Osteocyte (in vitro differentiated cells): Measurements from ENCODE around the gene PLEKHJ1. TPM values are rescaled to one million over a fixed set of nuclear protein-coding genes. Genes with fewer than 3 reads are reported as not detected.

Source experiments
- DNase-seq: peaks from one replicate; pipeline ENCODE4 v3.0.0; 2021; ENCODE audit warnings: mixed read lengths; ENCODE audit not compliant: unreplicated experiment; ENCODE audit errors: extremely low spot score
- H3K27ac Mint-ChIP-seq: one replicate; pipeline ENCODE4 v1.8.0; 2021; ENCODE audit warnings: mild to moderate bottlenecking, mixed read lengths; ENCODE audit not compliant: unreplicated experiment
- H3K27me3 Mint-ChIP-seq: one replicate; pipeline ENCODE4 v1.8.0; 2021; ENCODE audit warnings: mixed read lengths; ENCODE audit not compliant: unreplicated experiment
- H3K36me3 Mint-ChIP-seq: one replicate; pipeline ENCODE4 v1.8.0; 2021; ENCODE audit warnings: mixed read lengths; ENCODE audit not compliant: unreplicated experiment
- H3K4me1 Mint-ChIP-seq: one replicate; pipeline ENCODE4 v1.8.0; 2021; ENCODE audit warnings: mixed read lengths; ENCODE audit not compliant: unreplicated experiment
- H3K4me3 Mint-ChIP-seq: one replicate; pipeline ENCODE4 v1.8.0; 2021; ENCODE audit warnings: mild to moderate bottlenecking, moderate library complexity, mixed read lengths; ENCODE audit not compliant: unreplicated experiment
- H3K9me3 Mint-ChIP-seq: one replicate; pipeline ENCODE4 v1.8.0; 2021; ENCODE audit warnings: mixed read lengths; ENCODE audit not compliant: unreplicated experiment
- CTCF ChIP-seq: fragments of 200-600 bp; sonication (generic); IDR thresholded peaks from 2 replicates; pipeline ENCODE4 v1.5.0; 2021; ENCODE audit warnings: antibody characterized with exemption, mild to moderate bottlenecking, moderate library complexity
- total RNA-seq: library from RNA; stranded (reverse); gene quantifications from 2 replicates; pipeline ENCODE4 v1.2.1, GENCODE V29; 2021

The PLEKHJ1 gene
- total RNA-seq, 1 donor from 2014 or later, result 40.7 TPM

GRCh38 chr19:2244125-2244411 lies 7.9 kb upstream of the PLEKHJ1 start:
- Mint-ChIP-seq H3K36me3 (peaks cover 12% of the 10 kb centered on the region), H3K9me3 (no peaks in the 10 kb centered on the region), H3K27me3 (no peaks in the 10 kb centered on the region), H3K4me3 (no peak overlapping the region), H3K27ac (no peak overlapping the region), H3K4me1 (peaks cover 35% of the 10 kb centered on the region)
- no peak for TF ChIP-seq CTCF
- DNase-seq, result no peak

DNA sequence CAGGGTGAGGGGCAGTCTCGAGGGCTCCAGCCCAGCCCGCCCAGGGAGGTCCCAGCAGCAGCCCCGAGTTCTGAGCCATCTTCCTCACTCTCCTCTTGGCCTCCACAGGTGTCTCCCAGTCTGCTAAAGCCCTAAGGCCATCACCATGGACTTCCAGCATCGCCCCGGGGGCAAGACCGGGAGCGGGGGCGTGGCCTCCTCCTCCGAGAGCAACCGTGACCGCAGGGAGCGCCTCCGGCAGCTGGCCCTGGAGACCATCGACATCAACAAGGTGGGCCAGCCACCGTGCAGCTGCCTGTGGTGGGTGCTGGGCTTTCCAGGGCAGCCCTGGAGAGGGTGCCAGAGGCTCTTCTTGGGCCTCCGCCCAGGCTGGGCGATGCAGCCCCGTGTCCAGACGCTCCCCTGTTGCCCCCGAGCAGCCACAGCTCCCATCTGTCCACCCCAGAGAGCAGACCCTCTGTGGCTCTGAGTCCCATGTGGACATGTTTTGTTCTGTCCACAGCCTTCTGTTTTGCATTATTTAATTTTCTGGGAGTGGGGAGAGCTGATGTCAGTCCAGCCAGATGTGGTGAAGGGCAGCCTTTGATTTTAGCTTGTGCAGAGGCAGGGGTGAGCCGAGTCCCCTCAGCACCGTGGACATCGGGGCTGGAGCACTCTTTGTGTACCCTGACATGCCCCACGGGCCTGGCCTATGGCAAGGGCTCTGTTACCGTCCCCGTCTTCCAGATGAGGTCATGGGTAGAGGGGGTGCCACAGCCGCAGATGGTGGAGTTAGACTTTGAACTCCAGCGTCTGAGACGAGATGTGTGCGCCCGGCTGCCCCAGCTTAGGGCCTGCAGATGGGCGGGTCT lies 7.4 kb upstream of the PLEKHJ1 start:
- H3K27me3 Mint-ChIP-seq, result no peaks in the 10 kb centered on the region
- no peaks in the 10 kb centered on the region for H3K9me3 Mint-ChIP-seq
- H3K4me3 Mint-ChIP-seq, result no peak overlapping the region
- no peak overlapping the region for H3K27ac Mint-ChIP-seq
- peaks cover 15% of the 10 kb centered on the region for H3K36me3 Mint-ChIP-seq
- H3K4me1 Mint-ChIP-seq, result peaks cover 40% of the 10 kb centered on the region
- DNase-seq, result no peak
- TF ChIP-seq CTCF, result no peak

DNA sequence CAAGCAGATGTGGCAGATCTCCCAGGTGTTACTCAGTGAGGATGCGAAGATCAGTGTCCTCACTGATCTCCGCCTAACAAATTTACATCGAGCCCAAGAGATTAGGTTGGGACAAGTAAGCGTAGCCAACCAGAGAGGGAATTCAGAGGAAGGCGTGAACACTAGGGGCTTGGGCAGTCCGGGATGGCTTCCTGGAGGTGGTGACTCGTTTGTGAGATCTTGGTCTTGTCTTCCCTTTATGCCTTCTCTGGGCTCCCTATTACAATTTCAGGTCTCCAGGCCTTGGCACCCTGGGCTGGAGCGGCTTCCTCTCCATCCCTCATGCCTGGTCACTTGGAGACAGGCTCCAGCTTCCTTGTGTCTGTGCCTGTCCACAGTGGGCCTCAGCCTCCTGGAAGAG lies 6.7 kb upstream of the PLEKHJ1 start:
- Mint-ChIP-seq H3K9me3 (no peaks in the 10 kb centered on the region), H3K36me3 (peaks cover 15% of the 10 kb centered on the region), H3K4me1 (peaks cover 47% of the 10 kb centered on the region), H3K27me3 (no peaks in the 10 kb centered on the region), H3K4me3 (no peak overlapping the region), H3K27ac (peak overlapping the region; percentile 21)
- DNase-seq, result no peak
- no peak for TF ChIP-seq CTCF

DNA sequence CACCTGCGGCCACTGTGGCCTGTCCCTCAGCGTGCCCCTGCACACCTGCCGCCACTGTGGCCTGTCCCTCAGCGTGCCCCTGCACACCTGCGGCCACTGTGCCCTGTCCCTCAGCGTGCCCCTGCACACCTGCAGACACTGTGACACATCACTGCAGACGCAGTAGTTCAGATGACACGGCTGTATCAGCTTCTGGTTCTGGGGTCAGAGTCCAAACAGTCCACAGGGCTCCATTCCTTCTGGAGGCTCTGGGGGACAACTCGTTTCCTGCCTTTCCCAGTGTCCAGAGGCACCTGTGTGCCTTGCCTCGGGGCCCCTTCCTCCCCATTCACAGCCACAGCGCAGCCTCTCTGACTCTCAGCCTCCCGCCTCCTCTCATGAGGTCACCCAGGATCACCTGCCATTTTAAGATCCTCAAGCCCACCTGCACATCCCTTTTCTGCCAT lies 6.0 kb upstream of the PLEKHJ1 start:
- peaks cover 51% of the 10 kb centered on the region for H3K4me1 Mint-ChIP-seq

More for the DNA sequence above, 6.0 kb upstream of the PLEKHJ1 start:
- Mint-ChIP-seq H3K27ac (peak overlapping the region; percentile 21), H3K4me3 (no peak overlapping the region), H3K27me3 (no peaks in the 10 kb centered on the region), H3K36me3 (peaks cover 15% of the 10 kb centered on the region), H3K9me3 (no peaks in the 10 kb centered on the region)
- no peak for TF ChIP-seq CTCF
- DNase-seq, result no peak
